GM23338 (cell line): ENCODE data around the gene KAZN. TPM values are rescaled to one million over a fixed set of nuclear protein-coding genes. Genes with fewer than 3 reads are reported as not detected.

Source experiments
- ATAC-seq: fragments of 200-7000 bp; cut with Tn5 transposase; 3 replicates; pipeline ENCODE4 v1.9.1; 2020
- DNase-seq: peaks from one replicate; pipeline ENCODE4 v3.0.0-alpha.2; 2015; ENCODE audit warnings: low spot score
- H2AFZ ChIP-seq: fragments of 200-600 bp; sonication (generic); 2 replicates; pipeline ENCODE4 v1.8.0; 2016; ENCODE audit warnings: antibody characterized with exemption, mild to moderate bottlenecking, moderate library complexity
- H3F3A ChIP-seq: fragments of 200-600 bp; sonication (generic); replicated peaks from 2 replicates; pipeline ENCODE4 v1.8.0; 2017; ENCODE audit warnings: antibody characterized with exemption, mixed run types, low read depth
- H3K27ac ChIP-seq: fragments of 200-600 bp; sonication (generic); 2 replicates; pipeline ENCODE4 v1.6.1; 2016; ENCODE audit warnings: low read depth
- H3K27me3 ChIP-seq: fragments of 200-600 bp; sonication (generic); 2 replicates; pipeline ENCODE4 v1.8.0; 2016; ENCODE audit warnings: mild to moderate bottlenecking, mixed run types, moderate library complexity; ENCODE audit not compliant: insufficient read depth
- H3K36me3 ChIP-seq: fragments of 200-600 bp; sonication (generic); 2 replicates; pipeline ENCODE4 v1.8.0; 2016; ENCODE audit warnings: mild to moderate bottlenecking; ENCODE audit not compliant: insufficient read depth
- H3K4me1 ChIP-seq: fragments of 200-600 bp; sonication (generic); 2 replicates; pipeline ENCODE4 v1.8.0; 2016; ENCODE audit warnings: mild to moderate bottlenecking, moderate library complexity; ENCODE audit not compliant: insufficient read depth
- H3K4me2 ChIP-seq: fragments of 200-600 bp; sonication (generic); 2 replicates; pipeline ENCODE4 v1.7.1; 2017; ENCODE audit warnings: mixed run types
- H3K4me3 ChIP-seq: fragments of 200-600 bp; sonication (generic); 2 replicates; pipeline ENCODE4 v1.6.1; 2016; ENCODE audit warnings: mixed run types
- H3K79me2 ChIP-seq: fragments of 200-600 bp; sonication (generic); replicated peaks from 2 replicates; pipeline ENCODE4 v1.8.0; 2017; ENCODE audit warnings: mild to moderate bottlenecking; ENCODE audit not compliant: insufficient read depth
- H3K9me2 ChIP-seq: fragments of 200-600 bp; sonication (generic); 2 replicates; pipeline ENCODE4 v1.8.0; 2017; ENCODE audit not compliant: insufficient read depth
- H4K20me1 ChIP-seq: fragments of 200-600 bp; sonication (generic); replicated peaks from 2 replicates; pipeline ENCODE4 v1.8.0; 2017; ENCODE audit warnings: mild to moderate bottlenecking; ENCODE audit not compliant: insufficient read depth
- H3K27ac Mint-ChIP-seq: 2 replicates; pipeline ENCODE4 v1.8.0; 2020; ENCODE audit warnings: inconsistent platforms, mild to moderate bottlenecking, moderate library complexity, mixed read lengths
- H3K27me3 Mint-ChIP-seq: 3 replicates; pipeline ENCODE4 v1.8.0; 2022; ENCODE audit warnings: low read depth, mild to moderate bottlenecking, moderate library complexity, mixed read lengths, inconsistent platforms; ENCODE audit not compliant: insufficient read depth, poor library complexity
- H3K36me3 Mint-ChIP-seq: 3 replicates; pipeline ENCODE4 v1.8.0; 2021; ENCODE audit warnings: low read depth, mild to moderate bottlenecking, inconsistent platforms, moderate library complexity, mixed read lengths
- H3K4me1 Mint-ChIP-seq: 3 replicates; pipeline ENCODE4 v1.8.0; 2020; ENCODE audit warnings: mild to moderate bottlenecking, inconsistent platforms, mixed read lengths
- H3K4me3 Mint-ChIP-seq: 3 replicates; pipeline ENCODE4 v1.8.0; 2021; ENCODE audit warnings: moderate library complexity, mild to moderate bottlenecking, inconsistent platforms, mixed read lengths
- H3K9me3 Mint-ChIP-seq: 3 replicates; pipeline ENCODE4 v1.8.0; 2020; ENCODE audit warnings: moderate library complexity, mild to moderate bottlenecking, inconsistent platforms, mixed read lengths
- CTCF ChIP-seq, 2 experiments: fragments of 200-600 bp in 1 of 2; sonication (generic) in 1 of 2; conservative IDR thresholded peaks; 2 replicates each; pipeline versions ENCODE4 v1.5.1 to v1.6.1; 2016 to 2017; ENCODE audit warnings: antibody characterized with exemption in 2 of 2, low read depth in 2 of 2, mild to moderate bottlenecking in 2 of 2, moderate library complexity in 1 of 2
- EZH2 ChIP-seq: fragments of 200-600 bp; sonication (generic); IDR thresholded peaks from one replicate; pipeline ENCODE4 v1.8.0; 2017; ENCODE audit warnings: antibody characterized with exemption, mild to moderate bottlenecking, low read depth; ENCODE audit not compliant: unreplicated experiment
- EZH2phosphoT487 ChIP-seq: fragments of 200-600 bp; sonication (generic); IDR thresholded peaks from one replicate; pipeline ENCODE4 v1.8.1; 2018; ENCODE audit warnings: antibody characterized with exemption; ENCODE audit not compliant: unreplicated experiment
- JUNB ChIP-seq: IDR thresholded peaks from one replicate; pipeline ENCODE4 v1.6.1; 2016; ENCODE audit warnings: antibody characterized with exemption; ENCODE audit not compliant: unreplicated experiment
- NANOG ChIP-seq: IDR thresholded peaks from 2 replicates; pipeline ENCODE4 v1.6.1; 2016; ENCODE audit warnings: antibody characterized with exemption, borderline replicate concordance
- ZNF114 ChIP-seq: fragments of 250-450 bp; sonication (Bioruptor Pico); IDR thresholded peaks from 2 replicates; pipeline ENCODE4 v1.5.0; 2020; ENCODE audit warnings: mild to moderate bottlenecking, moderate library complexity
- ZNF462 ChIP-seq: fragments of 250-450 bp; sonication (Bioruptor Pico); IDR thresholded peaks from 2 replicates; pipeline ENCODE4 v1.5.0; 2020; ENCODE audit warnings: mild to moderate bottlenecking, moderate library complexity
- polyA plus RNA-seq: library from polyadenylated mRNA; unstranded; fragments of >200 nt; fragmentation: Nextera tagmentation; extraction: Ambion mirVana; gene quantifications from 2 replicates; pipeline ENCODE4 v1.2.1, GENCODE V29; 2016
- total RNA-seq: library from RNA; depleted of rRNA; stranded (reverse); fragments of >200 nt; shearing (Covaris generic); gene quantifications from 2 replicates; pipeline ENCODE4 v1.2.3, GENCODE V29; 2014

KAZN gene
- total and polyA plus RNA-seq, 2 experiments from 2014 or later = 9.9 to 15.0 TPM

GRCh38 chr1:14767075-14767474, 168.6 kb downstream of the KAZN start (continued):
- TF ChIP-seq ZNF462 (CRISPR knock-in tag) (no peak), CTCF (conservative IDR thresholded peaks at IDR 0.05; ENCODE audit: low read depth in 2 of 2) (no peak), NANOG (no peak)

- Histone ChIP-seq H3K4me1 (peaks cover 23% of the 10 kb centered on the region), H3K79me2 (peaks cover 33% of the 10 kb centered on the region), H3K36me3 (no peaks in the 10 kb centered on the region), H3K27me3 (no peaks in the 10 kb centered on the region), H3K4me2 (no peak overlapping the region), H4K20me1 (no peaks in the 10 kb centered on the region), H2AFZ (no peak overlapping the region), H3K9me2 (no peaks in the 10 kb centered on the region), H3K27ac (no peak overlapping the region), H3F3A (no peaks in the 10 kb centered on the region), H3K4me3 (no peak overlapping the region)
- Mint-ChIP-seq H3K4me3 (no peak overlapping the region), H3K27ac (no peak overlapping the region), H3K27me3 (peaks cover 17% of the 10 kb centered on the region), H3K36me3 (peaks cover 3% of the 10 kb centered on the region; the same call in 2 of the 3 replicates), H3K9me3 (peaks cover 2% of the 10 kb centered on the region; the same call in 2 of the 3 replicates), H3K4me1 (peaks cover 29% of the 10 kb centered on the region)
- DNase-seq (no peak), ATAC-seq (no peak)
- TF ChIP-seq NANOG = no peak
- no peak for TF ChIP-seq EZH2
- TF ChIP-seq ZNF462 (CRISPR knock-in tag) = no peak
- TF ChIP-seq JUNB = no peak
- no peak for TF ChIP-seq ZNF114 (CRISPR knock-in tag)
- TF ChIP-seq EZH2phosphoT487 = no peak
These were observed 170.3 kb downstream of the KAZN start for GRCh38 chr1:14768582-14769304.
